Upper lobe of right lung (tissue), 1 donor: ENCODE results near the gene MLYCD. TPM values are rescaled to one million over a fixed set of nuclear protein-coding genes. Genes with fewer than 3 reads are reported as not detected.
A peak's percentile ranks its signal among the peaks of the same experiment; 100 is the strongest.

Source experiments
- ATAC-seq: fragments of 200-7000 bp; cut with Tn5 transposase; one replicate; pipeline ENCODE4 v1.9.1; 2020; ENCODE audit warnings: mild to moderate bottlenecking, moderate library complexity
- DNase-seq: peaks from one replicate; pipeline ENCODE4 v3.0.0-alpha.2; 2020
- H3K27ac ChIP-seq: fragments of 200-600 bp; one replicate; pipeline ENCODE4 v1.8.0; 2022
- H3K27me3 ChIP-seq: fragments of 200-600 bp; one replicate; pipeline ENCODE4 v1.8.0; 2022; ENCODE audit warnings: mild to moderate bottlenecking
- H3K36me3 ChIP-seq: fragments of 200-600 bp; one replicate; pipeline ENCODE4 v1.8.0; 2022
- H3K4me1 ChIP-seq: fragments of 200-600 bp; one replicate; pipeline ENCODE4 v1.8.0; 2022
- H3K4me3 ChIP-seq: fragments of 200-600 bp; one replicate; pipeline ENCODE4 v1.8.0; 2022; ENCODE audit warnings: mild to moderate bottlenecking
- H3K9me3 ChIP-seq: fragments of 200-600 bp; one replicate; pipeline ENCODE4 v1.8.0; 2022
- CTCF ChIP-seq: fragments of 200-600 bp; IDR thresholded peaks from one replicate; pipeline ENCODE4 v1.8.0; 2022; ENCODE audit warnings: antibody characterized with exemption
- intact Hi-C: fragments of 100-400 bp; cut with DNase I; formaldehyde crosslinking; loops from one replicate; pipeline ENCODE4 v1.11.0; 2022
- total RNA-seq: library from RNA; stranded (reverse); fragmentation: NEBNext Ultra II Directional; extraction: Animal tissue kit (Norgen Biotek cat#: 25700); gene quantifications from one replicate; pipeline ENCODE4 v1.2.1, GENCODE V29; 2021
- donor health status: DM: no; HTN: yes; CAD: no; lungs with severe emphysema.

The MLYCD gene
- total RNA-seq, 1 donor from 2014 or later = 9.7 TPM

GRCh38 chr16:83943516-83944050 is 44.7 kb downstream of the MLYCD start:
- H3K27ac ChIP-seq = no peak overlapping the region

GRCh38 chr16:83945587-83945986 is 46.7 kb downstream of the MLYCD start:
- H3K27ac ChIP-seq = no peak overlapping the region
- no peaks in the 10 kb centered on the region for H3K36me3 ChIP-seq
- no peak overlapping the region for H3K4me3 ChIP-seq
- intact Hi-C loops = no loop called here
- TF ChIP-seq CTCF = no peak
- ATAC-seq = no peak
- no peaks in the 10 kb centered on the region for H3K27me3 ChIP-seq
- no peaks in the 10 kb centered on the region for H3K9me3 ChIP-seq
- DNase-seq = no peak
- H3K4me1 ChIP-seq = no peaks in the 10 kb centered on the region

More at GRCh38 chr16:83943516-83944050, 44.7 kb downstream of the MLYCD start:
- H3K4me3 ChIP-seq = no peak overlapping the region
- H3K36me3 ChIP-seq = no peaks in the 10 kb centered on the region
- H3K4me1 ChIP-seq = no peaks in the 10 kb centered on the region
- ATAC-seq (peak; percentile 6), DNase-seq (no peak)
- H3K27me3 ChIP-seq = no peaks in the 10 kb centered on the region
- H3K9me3 ChIP-seq = no peaks in the 10 kb centered on the region
- intact Hi-C loops = no loop called here
- TF ChIP-seq CTCF = no peak

GRCh38 chr16:83946154-83946780 is 47.4 kb downstream of the MLYCD start:
- Histone ChIP-seq H3K4me3 (no peak overlapping the region), H3K36me3 (no peaks in the 10 kb centered on the region), H3K27me3 (no peaks in the 10 kb centered on the region), H3K9me3 (no peaks in the 10 kb centered on the region), H3K27ac (no peak overlapping the region), H3K4me1 (no peaks in the 10 kb centered on the region)
- intact Hi-C loops = no loop called here
- TF ChIP-seq CTCF = no peak
- DNase-seq = no peak
- no peak for ATAC-seq

- no peak for ATAC-seq
Observed at GRCh38 chr16:83946781-83947566, 48.1 kb downstream of the MLYCD start.

GRCh38 chr16:83947642-83948234 is 48.8 kb downstream of the MLYCD start:
- DNase-seq (no peak), ATAC-seq (no peak)
- Histone ChIP-seq H3K4me1 (peaks cover 5% of the 10 kb centered on the region), H3K27me3 (no peaks in the 10 kb centered on the region), H3K36me3 (no peaks in the 10 kb centered on the region), H3K27ac (no peak overlapping the region), H3K9me3 (no peaks in the 10 kb centered on the region), H3K4me3 (no peak overlapping the region)
- no peak for TF ChIP-seq CTCF
- intact Hi-C loops = no loop called here

More at GRCh38 chr16:83946781-83947566, 48.1 kb downstream of the MLYCD start:
- no peak for TF ChIP-seq CTCF
- H3K4me1 ChIP-seq = no peaks in the 10 kb centered on the region
- no peaks in the 10 kb centered on the region for H3K36me3 ChIP-seq
- no peak overlapping the region for H3K27ac ChIP-seq
- H3K9me3 ChIP-seq = no peaks in the 10 kb centered on the region
- no peaks in the 10 kb centered on the region for H3K27me3 ChIP-seq
- no peak for DNase-seq
- intact Hi-C loops = no loop called here
- H3K4me3 ChIP-seq = no peak overlapping the region
